ENCODE data around the gene GPC3. TPM values are rescaled to one million over a fixed set of nuclear protein-coding genes. Genes with fewer than 3 reads are reported as not detected.

The GPC3 gene
- total and polyA plus RNA-seq, 2 experiments from 2014 or later: 36.8 to 60.1 TPM

DNA sequence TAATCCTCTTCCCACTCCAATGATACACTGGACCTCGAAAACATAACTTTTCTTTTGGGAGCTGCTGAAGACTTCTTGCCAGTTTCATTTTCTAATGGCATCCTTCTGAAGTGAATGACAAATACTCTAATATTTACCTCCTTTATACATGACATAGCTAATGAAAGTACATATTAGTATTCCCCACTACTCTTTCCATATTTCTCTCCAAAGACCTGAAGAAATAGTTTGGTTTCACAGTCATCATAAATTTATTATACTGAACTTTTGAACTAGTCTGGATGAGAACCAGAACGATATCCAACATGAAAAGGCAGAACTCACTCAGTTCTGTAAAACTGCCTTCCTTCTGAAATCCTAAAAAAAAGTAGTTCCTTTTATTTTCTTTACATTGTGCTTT is 139.1 kb downstream of the GPC3 start:
- H3K4me2 ChIP-seq: no peak overlapping the region
- no peak overlapping the region for H2AFZ ChIP-seq
- no peaks in the 10 kb centered on the region for H4K20me1 ChIP-seq (replicated peaks; ENCODE audit: insufficient read depth)
- H3K27me3 ChIP-seq (ENCODE audit: insufficient read depth): no peaks in the 10 kb centered on the region
- H3K79me2 ChIP-seq (replicated peaks; ENCODE audit: insufficient read depth): no peaks in the 10 kb centered on the region
- no peak overlapping the region for H3K4me3 ChIP-seq
- DNase-seq (ENCODE audit: low spot score) (no peak), ATAC-seq (no peak)
- H3K4me1 ChIP-seq (ENCODE audit: insufficient read depth): 0 out of 2 replicates have a peak, but pooled peaks cover 5% of the 10 kb centered on the region
- Mint-ChIP-seq H3K4me1 (peaks cover 9% of the 10 kb centered on the region; the same call in 2 of the 3 replicates), H3K9me3 (no peaks in the 10 kb centered on the region; the same call in 2 of the 3 replicates), H3K27ac (no peak overlapping the region), H3K36me3 (ENCODE audit: low read depth) (no peaks in the 10 kb centered on the region; the same call in 2 of the 3 replicates), H3K4me3 (no peak overlapping the region), H3K27me3 (ENCODE audit: insufficient read depth, low read depth, poor library complexity) (no peaks in the 10 kb centered on the region)
- H3F3A ChIP-seq (replicated peaks; ENCODE audit: low read depth): no peaks in the 10 kb centered on the region
- H3K36me3 ChIP-seq (ENCODE audit: insufficient read depth): no peaks in the 10 kb centered on the region; the same call in 1 of the 2 replicates
- TF ChIP-seq CREB1 (CRISPR knock-in tag; IDR thresholded peaks at IDR 0.05; ENCODE audit: low read depth) (no peak), REST (IDR thresholded peaks at IDR 0.05; ENCODE audit: unreplicated experiment) (no peak), ZNF331 (CRISPR knock-in tag; IDR thresholded peaks at IDR 0.05; ENCODE audit: low read depth) (no peak), POLR2AphosphoS5 (IDR thresholded peaks at IDR 0.05; ENCODE audit: low read depth) (no peak), JUNB (IDR thresholded peaks at IDR 0.05; ENCODE audit: unreplicated experiment) (no peak), ZNF114 (CRISPR knock-in tag; IDR thresholded peaks at IDR 0.05) (no peak), EZH2phosphoT487 (IDR thresholded peaks at IDR 0.05; ENCODE audit: unreplicated experiment) (no peak), EZH2 (IDR thresholded peaks at IDR 0.05; ENCODE audit: low read depth, unreplicated experiment) (no peak), STAT1 (IDR thresholded peaks at IDR 0.05; ENCODE audit: unreplicated experiment) (no peak), ZNF462 (CRISPR knock-in tag; IDR thresholded peaks at IDR 0.05) (no peak), NANOG (IDR thresholded peaks at IDR 0.05; ENCODE audit: borderline replicate concordance) (no peak)
- TF ChIP-seq, protein P1, sequence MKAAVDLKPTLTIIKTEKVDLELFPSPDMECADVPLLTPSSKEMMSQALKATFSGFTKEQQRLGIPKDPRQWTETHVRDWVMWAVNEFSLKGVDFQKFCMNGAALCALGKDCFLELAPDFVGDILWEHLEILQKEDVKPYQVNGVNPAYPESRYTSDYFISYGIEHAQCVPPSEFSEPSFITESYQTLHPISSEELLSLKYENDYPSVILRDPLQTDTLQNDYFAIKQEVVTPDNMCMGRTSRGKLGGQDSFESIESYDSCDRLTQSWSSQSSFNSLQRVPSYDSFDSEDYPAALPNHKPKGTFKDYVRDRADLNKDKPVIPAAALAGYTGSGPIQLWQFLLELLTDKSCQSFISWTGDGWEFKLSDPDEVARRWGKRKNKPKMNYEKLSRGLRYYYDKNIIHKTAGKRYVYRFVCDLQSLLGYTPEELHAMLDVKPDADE (IDR thresholded peaks at IDR 0.05): no peak
- TF ChIP-seq, protein P2, sequence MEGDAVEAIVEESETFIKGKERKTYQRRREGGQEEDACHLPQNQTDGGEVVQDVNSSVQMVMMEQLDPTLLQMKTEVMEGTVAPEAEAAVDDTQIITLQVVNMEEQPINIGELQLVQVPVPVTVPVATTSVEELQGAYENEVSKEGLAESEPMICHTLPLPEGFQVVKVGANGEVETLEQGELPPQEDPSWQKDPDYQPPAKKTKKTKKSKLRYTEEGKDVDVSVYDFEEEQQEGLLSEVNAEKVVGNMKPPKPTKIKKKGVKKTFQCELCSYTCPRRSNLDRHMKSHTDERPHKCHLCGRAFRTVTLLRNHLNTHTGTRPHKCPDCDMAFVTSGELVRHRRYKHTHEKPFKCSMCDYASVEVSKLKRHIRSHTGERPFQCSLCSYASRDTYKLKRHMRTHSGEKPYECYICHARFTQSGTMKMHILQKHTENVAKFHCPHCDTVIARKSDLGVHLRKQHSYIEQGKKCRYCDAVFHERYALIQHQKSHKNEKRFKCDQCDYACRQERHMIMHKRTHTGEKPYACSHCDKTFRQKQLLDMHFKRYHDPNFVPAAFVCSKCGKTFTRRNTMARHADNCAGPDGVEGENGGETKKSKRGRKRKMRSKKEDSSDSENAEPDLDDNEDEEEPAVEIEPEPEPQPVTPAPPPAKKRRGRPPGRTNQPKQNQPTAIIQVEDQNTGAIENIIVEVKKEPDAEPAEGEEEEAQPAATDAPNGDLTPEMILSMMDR (conservative IDR thresholded peaks at IDR 0.05; ENCODE audit: low read depth in 2 of 2): no peak
- no peaks in the 10 kb centered on the region for H3K9me2 ChIP-seq (ENCODE audit: insufficient read depth)
- H3K27ac ChIP-seq (ENCODE audit: low read depth): no peak overlapping the region

All from GM23338 (cell line).